Lower leg skin (tissue), 3 donors: ENCODE measurements around the gene CTBP2.

Experiments used
- POLR2A ChIP-seq, 2 donors: fragments of 450-650 bp; IDR thresholded peaks; one replicate each; pipeline ENCODE4 v1.6.1; 2016 to 2017; ENCODE audit warnings: antibody characterized with exemption in 2 of 2, mild to moderate bottlenecking in 1 of 2, moderate library complexity in 1 of 2
- TF ChIP-seq, protein P1 (sequence below), 3 donors: fragments of 450-650 bp; IDR thresholded peaks; one replicate each; pipeline ENCODE4 v1.5.1; 2016; ENCODE audit warnings: antibody characterized with exemption in 3 of 3, mild to moderate bottlenecking in 3 of 3, moderate library complexity in 2 of 3

DNA sequence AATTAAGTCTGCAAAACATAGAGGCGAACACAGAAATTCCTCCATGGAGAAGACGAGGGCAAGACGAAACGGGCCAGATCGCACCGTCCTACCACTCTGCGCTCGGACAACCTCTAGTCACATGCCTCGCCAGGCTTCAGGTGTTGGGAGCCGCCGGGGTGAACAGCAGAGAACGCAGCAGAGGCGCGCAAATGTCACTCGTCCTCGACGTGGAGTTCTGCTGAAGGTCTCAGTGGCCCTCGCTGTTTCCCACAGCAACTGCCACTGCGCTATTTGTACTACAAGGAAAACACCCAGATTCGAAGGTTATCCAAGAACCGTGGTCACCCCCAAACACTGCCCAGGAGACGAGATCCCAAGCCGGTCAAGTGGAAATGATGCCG lies 9.2 kb downstream of the CTBP2 start:
- TF ChIP-seq POLR2A (IDR thresholded peaks at IDR 0.05) = no peak
- TF ChIP-seq, protein P1, sequence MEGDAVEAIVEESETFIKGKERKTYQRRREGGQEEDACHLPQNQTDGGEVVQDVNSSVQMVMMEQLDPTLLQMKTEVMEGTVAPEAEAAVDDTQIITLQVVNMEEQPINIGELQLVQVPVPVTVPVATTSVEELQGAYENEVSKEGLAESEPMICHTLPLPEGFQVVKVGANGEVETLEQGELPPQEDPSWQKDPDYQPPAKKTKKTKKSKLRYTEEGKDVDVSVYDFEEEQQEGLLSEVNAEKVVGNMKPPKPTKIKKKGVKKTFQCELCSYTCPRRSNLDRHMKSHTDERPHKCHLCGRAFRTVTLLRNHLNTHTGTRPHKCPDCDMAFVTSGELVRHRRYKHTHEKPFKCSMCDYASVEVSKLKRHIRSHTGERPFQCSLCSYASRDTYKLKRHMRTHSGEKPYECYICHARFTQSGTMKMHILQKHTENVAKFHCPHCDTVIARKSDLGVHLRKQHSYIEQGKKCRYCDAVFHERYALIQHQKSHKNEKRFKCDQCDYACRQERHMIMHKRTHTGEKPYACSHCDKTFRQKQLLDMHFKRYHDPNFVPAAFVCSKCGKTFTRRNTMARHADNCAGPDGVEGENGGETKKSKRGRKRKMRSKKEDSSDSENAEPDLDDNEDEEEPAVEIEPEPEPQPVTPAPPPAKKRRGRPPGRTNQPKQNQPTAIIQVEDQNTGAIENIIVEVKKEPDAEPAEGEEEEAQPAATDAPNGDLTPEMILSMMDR (IDR thresholded peaks at IDR 0.05) = no peak
